Lower lobe of right lung (tissue), 2 donors: ENCODE results near the gene LBHD2. TPM values are rescaled to one million over a fixed set of nuclear protein-coding genes. Genes with fewer than 3 reads are reported as not detected.

ENCODE experiments used
- ATAC-seq, 2 donors: fragments of 200-7000 bp; cut with Tn5 transposase; one replicate each; pipeline ENCODE4 v1.9.1; 2020 to 2022; ENCODE audit warnings: mild to moderate bottlenecking in 2 of 2, moderate library complexity in 2 of 2
- DNase-seq: peaks from one replicate; pipeline ENCODE4 v3.0.0-alpha.2; 2020
- H3K27ac ChIP-seq: fragments of 200-600 bp; one replicate; pipeline ENCODE4 v1.8.0; 2022
- H3K27me3 ChIP-seq: fragments of 200-600 bp; one replicate; pipeline ENCODE4 v1.8.0; 2022; ENCODE audit warnings: low read depth
- H3K36me3 ChIP-seq: fragments of 200-600 bp; one replicate; pipeline ENCODE4 v1.8.0; 2022; ENCODE audit warnings: mild to moderate bottlenecking
- H3K4me1 ChIP-seq: fragments of 200-600 bp; one replicate; pipeline ENCODE4 v1.8.0; 2022
- H3K4me3 ChIP-seq: fragments of 200-600 bp; one replicate; pipeline ENCODE4 v1.8.0; 2022; ENCODE audit warnings: mild to moderate bottlenecking
- H3K9me3 ChIP-seq: fragments of 200-600 bp; one replicate; pipeline ENCODE4 v1.8.0; 2022
- CTCF ChIP-seq: fragments of 200-600 bp; IDR thresholded peaks from one replicate; pipeline ENCODE4 v1.8.0; 2022; ENCODE audit warnings: antibody characterized with exemption, mild to moderate bottlenecking
- intact Hi-C: fragments of 100-400 bp; cut with DNase I; formaldehyde crosslinking; loops from one replicate; pipeline ENCODE4 v1.11.0; 2022
- total RNA-seq: library from RNA; stranded (reverse); fragmentation: NEBNext Ultra II Directional; extraction: Animal tissue kit (Norgen Biotek cat#: 25700); gene quantifications from one replicate; pipeline ENCODE4 v1.2.1, GENCODE V29; 2021
- donor health status: DM: no; HTN: yes; CAD: no; lungs with severe emphysema.

Gene LBHD2
- total RNA-seq, 1 donor from 2014 or later = not detected

- intact Hi-C loops = no loop called here
- Histone ChIP-seq H3K4me1 (peaks cover 23% of the 10 kb centered on the region), H3K9me3 (no peaks in the 10 kb centered on the region), H3K4me3 (no peak overlapping the region), H3K36me3 (no peaks in the 10 kb centered on the region), H3K27ac (no peak overlapping the region), H3K27me3 (no peaks in the 10 kb centered on the region)
- no peak for TF ChIP-seq CTCF
- DNase-seq (no peak), ATAC-seq (no peak)
Measured at GRCh38 chr14:103064978-103065377, 19.0 kb upstream of the LBHD2 start.

- Histone ChIP-seq H3K4me1 (peaks cover 23% of the 10 kb centered on the region), H3K27me3 (no peaks in the 10 kb centered on the region), H3K4me3 (no peak overlapping the region), H3K27ac (peak overlapping the region; percentile 69), H3K36me3 (no peaks in the 10 kb centered on the region), H3K9me3 (no peaks in the 10 kb centered on the region)
- intact Hi-C loops = no loop called here
- no peak for TF ChIP-seq CTCF
- ATAC-seq (no peak), DNase-seq (no peak)
Measured at GRCh38 chr14:103065861-103066260, 18.1 kb upstream of the LBHD2 start.

GRCh38 chr14:103066399-103066798, 17.6 kb upstream of the LBHD2 start:
- intact Hi-C loops = no loop called here
- no peak for ATAC-seq
- H3K27ac ChIP-seq = peak overlapping the region; percentile 69
- H3K36me3 ChIP-seq = no peaks in the 10 kb centered on the region
- H3K4me1 ChIP-seq = peaks cover 27% of the 10 kb centered on the region
- H3K27me3 ChIP-seq = no peaks in the 10 kb centered on the region
- H3K9me3 ChIP-seq = no peaks in the 10 kb centered on the region
- H3K4me3 ChIP-seq = no peak overlapping the region
- TF ChIP-seq CTCF = no peak
- DNase-seq = no peak

- H3K4me3 ChIP-seq = no peak overlapping the region
- H3K9me3 ChIP-seq = no peaks in the 10 kb centered on the region
- no peaks in the 10 kb centered on the region for H3K27me3 ChIP-seq
- peak overlapping the region; percentile 69 for H3K27ac ChIP-seq
- DNase-seq (no peak), ATAC-seq (peak; percentile 25 to 59)
- H3K36me3 ChIP-seq = no peaks in the 10 kb centered on the region
- H3K4me1 ChIP-seq = peaks cover 34% of the 10 kb centered on the region
- TF ChIP-seq CTCF = no peak
- intact Hi-C loops = no loop called here
Measured at GRCh38 chr14:103067231-103067954, 16.6 kb upstream of the LBHD2 start.

GRCh38 chr14:103068351-103069073, 15.5 kb upstream of the LBHD2 start:
- H3K27me3 ChIP-seq = no peaks in the 10 kb centered on the region
- DNase-seq = no peak
- intact Hi-C loops = no loop called here
- no peak for ATAC-seq
- no peak overlapping the region for H3K4me3 ChIP-seq
- no peaks in the 10 kb centered on the region for H3K36me3 ChIP-seq
- no peak for TF ChIP-seq CTCF
- peak overlapping the region; percentile 69 for H3K27ac ChIP-seq
- peaks cover 41% of the 10 kb centered on the region for H3K4me1 ChIP-seq
- H3K9me3 ChIP-seq = no peaks in the 10 kb centered on the region
